HG03439 (cell line): ENCODE data around the gene SEC24C.
"Not testable (repeated sequence)": the region's sequence is repeated elsewhere in the genome, so short reads cannot be mapped to it uniquely, and the experiment has no call there.

Source experiments
- ATAC-seq: cut with Tn5 transposase; IDR thresholded peaks from one replicate; pipeline ENCODE4 v1.9.1; 2021; ENCODE audit warnings: mild to moderate bottlenecking, moderate library complexity; ENCODE audit not compliant: unreplicated experiment

The SEC24C gene, protein sequence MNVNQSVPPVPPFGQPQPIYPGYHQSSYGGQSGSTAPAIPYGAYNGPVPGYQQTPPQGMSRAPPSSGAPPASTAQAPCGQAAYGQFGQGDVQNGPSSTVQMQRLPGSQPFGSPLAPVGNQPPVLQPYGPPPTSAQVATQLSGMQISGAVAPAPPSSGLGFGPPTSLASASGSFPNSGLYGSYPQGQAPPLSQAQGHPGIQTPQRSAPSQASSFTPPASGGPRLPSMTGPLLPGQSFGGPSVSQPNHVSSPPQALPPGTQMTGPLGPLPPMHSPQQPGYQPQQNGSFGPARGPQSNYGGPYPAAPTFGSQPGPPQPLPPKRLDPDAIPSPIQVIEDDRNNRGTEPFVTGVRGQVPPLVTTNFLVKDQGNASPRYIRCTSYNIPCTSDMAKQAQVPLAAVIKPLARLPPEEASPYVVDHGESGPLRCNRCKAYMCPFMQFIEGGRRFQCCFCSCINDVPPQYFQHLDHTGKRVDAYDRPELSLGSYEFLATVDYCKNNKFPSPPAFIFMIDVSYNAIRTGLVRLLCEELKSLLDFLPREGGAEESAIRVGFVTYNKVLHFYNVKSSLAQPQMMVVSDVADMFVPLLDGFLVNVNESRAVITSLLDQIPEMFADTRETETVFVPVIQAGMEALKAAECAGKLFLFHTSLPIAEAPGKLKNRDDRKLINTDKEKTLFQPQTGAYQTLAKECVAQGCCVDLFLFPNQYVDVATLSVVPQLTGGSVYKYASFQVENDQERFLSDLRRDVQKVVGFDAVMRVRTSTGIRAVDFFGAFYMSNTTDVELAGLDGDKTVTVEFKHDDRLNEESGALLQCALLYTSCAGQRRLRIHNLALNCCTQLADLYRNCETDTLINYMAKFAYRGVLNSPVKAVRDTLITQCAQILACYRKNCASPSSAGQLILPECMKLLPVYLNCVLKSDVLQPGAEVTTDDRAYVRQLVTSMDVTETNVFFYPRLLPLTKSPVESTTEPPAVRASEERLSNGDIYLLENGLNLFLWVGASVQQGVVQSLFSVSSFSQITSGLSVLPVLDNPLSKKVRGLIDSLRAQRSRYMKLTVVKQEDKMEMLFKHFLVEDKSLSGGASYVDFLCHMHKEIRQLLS

GRCh38 chr10:73743905-73744663 lies at the start of gene SEC24C:
SEC24C (plus strand) TSS chr10:73744372; CDS start chr10:73746833, 2,461 bp downstream.
- ATAC-seq = peak; percentile 86

DNA sequence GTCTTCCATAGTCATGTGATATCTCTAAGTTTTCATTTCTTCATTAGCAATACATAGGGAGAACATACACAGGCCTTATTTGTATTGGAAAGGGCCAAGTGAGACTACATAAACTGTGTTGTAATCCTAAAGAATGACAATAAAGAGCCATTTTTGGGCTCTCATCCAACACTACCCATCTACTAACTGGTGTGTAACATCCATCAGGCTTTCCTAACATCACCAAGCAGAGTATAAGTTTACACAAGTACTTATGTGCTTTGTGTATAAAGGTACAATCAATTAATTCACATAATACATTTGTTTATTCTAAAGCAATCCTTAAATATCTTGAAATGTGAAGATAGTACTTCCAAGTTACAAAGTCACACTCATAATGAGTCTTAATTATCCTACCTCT lies 48.9 kb upstream of the SEC24C start:
- not testable (repeated sequence) for ATAC-seq

- not testable (repeated sequence) for ATAC-seq
These were observed 46.5 kb upstream of the SEC24C start, which contains the start of gene AGAP5 for GRCh38 chr10:73697675-73698159. AGAP5 (minus strand) TSS chr10:73698109; CDS start chr10:73697755, 354 bp downstream.

DNA sequence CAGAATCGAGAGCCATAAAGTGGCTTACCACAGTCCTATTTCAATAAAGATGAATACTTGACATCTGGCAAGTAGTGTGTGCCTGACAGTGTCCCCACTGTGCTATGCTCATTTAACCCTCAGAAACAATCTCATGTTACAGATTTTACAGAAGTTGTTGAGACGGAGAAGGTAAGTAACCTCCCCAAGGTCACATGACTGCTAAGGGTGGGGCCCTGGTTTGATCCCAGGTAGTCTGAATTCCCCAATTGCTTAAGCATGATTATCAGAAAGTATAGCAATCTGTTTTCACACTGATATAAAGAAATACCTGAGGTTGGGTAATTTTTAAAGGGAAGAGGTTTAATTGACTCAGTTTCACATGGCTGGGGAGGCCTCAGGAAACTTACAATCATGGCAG lies 45.4 kb upstream of the SEC24C start:
- not testable (repeated sequence) for ATAC-seq

GRCh38 chr10:73703924-73704323 lies 40.2 kb upstream of the SEC24C start:
- ATAC-seq = not testable (repeated sequence)

DNA sequence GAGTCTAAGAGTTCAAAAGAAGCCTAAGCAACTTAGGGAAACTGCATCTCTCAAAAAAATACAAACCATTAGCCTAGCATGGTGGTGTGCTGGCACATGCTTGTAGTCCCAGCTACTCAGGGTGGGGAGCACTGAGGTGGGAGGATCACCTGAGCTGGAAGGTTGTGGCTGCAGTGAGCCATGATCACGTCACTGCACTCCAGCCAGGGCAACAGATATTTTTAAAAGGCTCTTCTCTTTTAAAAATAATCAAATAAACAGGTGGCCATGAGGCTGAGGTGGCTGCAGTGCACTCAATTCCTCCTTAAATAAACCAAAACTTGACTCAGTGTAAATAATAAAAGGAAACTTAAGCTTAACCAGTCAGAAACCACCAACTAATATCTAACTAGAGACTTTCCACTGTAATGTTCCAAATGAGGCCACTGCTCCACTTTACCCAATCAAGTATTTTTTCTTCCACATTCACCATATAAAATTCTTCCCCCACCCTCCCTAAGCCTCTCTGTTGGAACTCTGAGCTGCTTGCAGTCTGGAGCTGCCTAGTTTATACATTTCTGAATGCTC lies 38.6 kb upstream of the SEC24C start:
- not testable (repeated sequence) for ATAC-seq

GRCh38 chr10:73706488-73706887 lies 37.7 kb upstream of the SEC24C start:
- ATAC-seq = not testable (repeated sequence)

DNA sequence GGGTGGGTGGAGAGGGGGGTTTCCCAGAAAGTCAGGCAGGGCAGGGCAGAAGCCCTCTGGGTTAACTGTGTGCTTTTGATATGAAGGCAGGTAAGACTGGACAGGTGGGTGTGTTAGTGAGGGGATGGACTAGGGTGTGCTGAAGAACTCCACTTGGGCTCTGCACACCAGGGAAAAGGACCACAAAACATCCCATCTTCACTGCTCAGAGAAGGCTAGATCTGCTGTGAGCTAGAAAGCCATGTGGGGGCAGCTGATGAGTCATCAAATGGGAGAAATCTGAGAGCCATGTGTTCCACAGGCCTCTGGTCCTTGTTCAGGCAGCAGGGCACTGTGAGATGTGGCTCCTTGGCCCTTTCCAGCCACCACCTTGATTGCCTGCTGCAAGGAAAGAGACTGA lies 36.5 kb upstream of the SEC24C start:
- ATAC-seq = not testable (repeated sequence)

GRCh38 chr10:73708122-73708521 lies 36.0 kb upstream of the SEC24C start:
- ATAC-seq = not testable (repeated sequence)

DNA sequence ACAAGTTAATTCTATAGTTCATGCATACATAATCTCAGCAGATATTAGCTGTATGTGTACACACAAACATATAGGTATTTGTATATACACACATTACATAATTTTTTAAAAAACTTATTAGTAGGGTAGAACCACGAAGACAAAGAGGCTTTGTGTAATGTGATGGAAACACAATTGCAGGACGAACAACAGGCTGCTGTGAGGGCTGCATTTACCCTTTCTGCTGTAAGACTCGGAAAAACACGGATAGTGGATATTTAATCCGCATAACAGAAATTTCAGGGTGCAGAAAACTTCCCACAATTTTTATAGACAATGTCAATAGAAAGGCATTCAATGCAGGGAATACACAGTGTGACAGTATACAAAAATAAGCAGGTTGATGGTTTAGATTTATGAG lies 32.5 kb upstream of the SEC24C start:
- ATAC-seq = not testable (repeated sequence)

- ATAC-seq = not testable (repeated sequence)
These were observed 30.3 kb upstream of the SEC24C start for GRCh38 chr10:73713912-73714311.

DNA sequence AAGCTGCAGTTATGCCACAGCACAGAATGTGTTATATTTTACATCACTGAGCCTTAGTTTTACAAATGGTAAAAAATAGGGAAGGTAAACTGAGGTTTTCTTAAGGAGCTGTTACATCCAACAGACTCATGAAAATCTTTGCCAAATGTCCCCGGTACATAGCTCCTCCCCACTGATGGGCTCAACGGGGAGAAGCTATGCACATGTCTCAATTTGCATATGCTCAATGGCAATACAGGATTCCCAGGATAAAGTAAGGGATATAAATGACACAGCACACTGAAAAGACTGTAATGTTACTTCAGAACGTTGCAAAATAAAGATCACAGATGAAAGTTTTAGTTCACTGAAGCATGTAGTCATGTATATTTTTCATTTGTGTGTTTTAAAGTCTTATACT lies 29.7 kb upstream of the SEC24C start:
- ATAC-seq = not testable (repeated sequence)

DNA sequence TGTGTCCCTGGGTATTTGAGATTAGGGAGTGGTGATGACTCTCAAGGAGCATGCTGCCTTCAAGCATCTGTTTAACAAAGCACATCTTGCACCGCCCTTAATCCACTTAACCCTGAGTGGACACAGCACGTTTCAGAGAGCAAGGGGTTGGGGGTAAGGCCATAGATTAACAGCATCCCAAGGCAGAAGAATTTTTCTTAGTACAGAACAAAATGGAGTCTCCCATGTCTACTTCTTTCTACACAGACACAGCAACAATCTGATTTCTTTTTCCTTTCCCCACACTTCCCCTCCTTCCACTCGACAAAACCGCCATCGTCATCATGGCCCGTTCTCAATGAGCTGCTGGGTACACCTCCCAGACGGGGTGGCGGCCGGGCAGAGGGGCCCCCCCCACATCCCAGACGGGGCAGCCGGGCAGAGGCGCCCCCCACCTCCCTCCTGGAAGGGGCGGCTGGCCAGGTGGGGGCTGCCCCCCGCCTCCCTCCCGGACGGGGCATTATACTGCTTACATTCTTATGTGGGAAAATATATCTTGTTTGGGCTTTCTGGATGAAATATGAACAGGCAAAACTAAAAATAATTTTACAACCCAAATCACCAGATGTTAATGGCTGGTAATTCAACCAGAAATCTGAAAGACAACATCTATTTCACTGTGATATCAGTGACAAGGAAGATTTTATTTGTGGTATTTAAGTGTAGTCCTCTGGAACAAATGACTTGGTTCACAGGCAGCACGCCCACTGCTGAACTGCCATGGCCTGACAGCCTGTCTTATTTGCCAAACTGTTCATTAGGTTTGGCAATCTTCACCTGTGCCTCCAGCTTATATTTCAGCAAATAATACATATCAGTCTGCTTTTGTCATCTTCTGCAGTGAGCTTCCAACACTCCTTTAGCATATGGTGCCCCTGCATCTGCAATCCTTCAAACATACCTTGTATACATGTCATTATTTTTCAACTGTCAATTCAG lies 28.7 kb upstream of the SEC24C start:
- not testable (repeated sequence) for ATAC-seq

GRCh38 chr10:73716251-73716650 lies 27.9 kb upstream of the SEC24C start:
- no peak for ATAC-seq

GRCh38 chr10:73717556-73717955 lies 26.6 kb upstream of the SEC24C start:
- ATAC-seq = no peak

GRCh38 chr10:73720561-73720960 lies 23.6 kb upstream of the SEC24C start:
- not testable (repeated sequence) for ATAC-seq

DNA sequence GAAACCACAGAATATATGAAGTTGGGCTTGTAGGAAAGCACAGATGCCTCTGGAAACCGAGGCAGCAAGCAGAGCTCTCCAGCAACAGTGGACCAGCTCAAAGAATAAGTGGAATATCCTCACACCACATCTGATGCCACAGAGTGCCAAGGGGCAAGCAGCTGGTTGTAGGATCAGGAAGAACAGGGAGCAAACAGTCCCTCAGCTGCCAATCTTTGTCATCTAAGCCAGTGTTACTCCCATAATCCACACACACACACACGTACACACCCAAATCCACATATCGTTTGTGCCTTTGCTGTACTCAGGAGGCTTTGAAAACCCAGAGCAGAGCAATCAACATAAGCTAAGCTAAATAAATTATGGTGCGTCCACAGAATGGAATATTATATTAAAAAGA lies 20.7 kb upstream of the SEC24C start:
- no peak for ATAC-seq

GRCh38 chr10:73729781-73730152 lies 14.4 kb upstream of the SEC24C start:
- not testable (repeated sequence) for ATAC-seq
